ENCODE results near the gene TMEM79.

Gene TMEM79

DNA sequence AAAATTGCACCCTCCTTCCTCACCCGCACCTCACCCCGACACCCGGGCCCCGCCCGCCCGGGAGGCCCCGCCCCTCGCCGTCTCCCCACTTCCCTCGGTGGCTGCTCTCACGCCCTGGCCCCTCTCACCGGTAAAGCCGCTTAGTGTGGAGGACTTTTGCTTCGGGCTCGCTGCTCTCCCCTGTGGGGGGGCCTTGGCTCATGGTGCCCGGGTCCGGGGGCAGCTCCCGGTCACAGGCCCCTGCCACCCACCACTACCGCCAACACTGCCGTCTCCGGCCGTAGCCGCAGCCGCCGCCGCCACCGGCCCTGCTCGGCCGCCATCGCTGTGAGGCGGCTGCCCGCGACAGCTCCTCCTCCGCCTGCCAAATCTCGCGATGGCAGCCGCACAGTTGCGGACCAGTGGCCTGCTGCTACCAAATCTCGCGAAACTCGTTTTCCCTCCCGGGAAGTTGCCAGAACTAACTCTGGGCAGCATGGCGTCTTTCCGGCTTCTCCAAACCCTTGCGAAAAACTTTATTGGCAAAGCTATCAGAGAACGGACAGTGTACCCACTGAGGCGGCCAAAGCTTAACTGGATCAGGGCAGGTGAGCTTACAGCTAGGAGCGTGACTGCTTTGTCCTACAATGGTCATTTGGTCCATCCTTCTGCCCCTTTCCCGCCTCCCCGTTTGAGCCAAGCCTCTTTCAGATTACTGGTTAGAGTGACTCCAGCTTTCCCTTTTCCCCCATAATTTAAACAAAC is 1.5 kb upstream of the TMEM79 start, which contains the start of gene SMG5:
TSS of gene SMG5 (minus strand) at position 347 of the 744 bp plus-strand sequence. CDS start at position 202, 145 bp downstream.
- WGBS, 2 experiments: 0 to 1% methylated on average over 50 of the region's 50 CpGs
- Histone ChIP-seq H3K27me3 (ENCODE audit: control insufficient read depth, insufficient read depth, low read length, poor library complexity, severe bottlenecking) (no peaks in the 10 kb centered on the region), H3K27ac (ENCODE audit: insufficient read depth, low read depth, low read length, poor library complexity, severe bottlenecking) (peak within 1 kb of the TSS; percentile 67), H3K9me3 (ENCODE audit: control insufficient read depth, low read length) (no peaks in the 10 kb centered on the region), H3K36me3 (ENCODE audit: control insufficient read depth, insufficient read depth, low read length) (peaks cover 13% of the 10 kb centered on the region), H3K4me1 (ENCODE audit: control insufficient read depth, insufficient read depth, low read length) (peaks cover 10% of the 10 kb centered on the region), H3K4me3 (ENCODE audit: insufficient read depth, low read depth, low read length) (peak within 1 kb of the TSS; percentile 71)

DNA sequence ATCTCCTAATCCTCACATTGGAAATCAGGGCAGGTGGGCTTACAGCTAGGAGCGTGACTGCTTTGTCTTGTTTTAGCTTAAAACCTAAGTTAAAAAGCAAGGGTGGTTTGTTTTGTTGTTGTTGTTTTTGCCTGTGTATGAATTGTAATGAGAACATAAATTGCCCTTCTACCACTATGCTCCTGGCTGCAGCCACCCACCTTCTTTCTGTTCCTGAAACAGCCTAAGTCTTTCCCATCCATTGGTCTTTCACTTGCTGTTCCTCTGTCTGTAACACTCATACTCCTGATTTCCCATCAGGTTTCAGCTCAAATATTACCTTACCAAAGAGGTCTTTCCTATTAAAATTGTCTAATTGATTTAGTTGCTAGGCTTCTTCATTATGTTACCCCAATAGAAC is 604 bp upstream of the TMEM79 start:
- Histone ChIP-seq H3K27me3 (ENCODE audit: control insufficient read depth, insufficient read depth, low read length, poor library complexity, severe bottlenecking) (no peaks in the 10 kb centered on the region), H3K9me3 (ENCODE audit: control insufficient read depth, low read length) (no peaks in the 10 kb centered on the region), H3K4me1 (ENCODE audit: control insufficient read depth, insufficient read depth, low read length) (peaks cover 10% of the 10 kb centered on the region), H3K27ac (ENCODE audit: insufficient read depth, low read depth, low read length, poor library complexity, severe bottlenecking) (peak overlapping the region; percentile 39), H3K36me3 (ENCODE audit: control insufficient read depth, insufficient read depth, low read length) (peaks cover 4% of the 10 kb centered on the region), H3K4me3 (ENCODE audit: insufficient read depth, low read depth, low read length) (peak overlapping the region; percentile 71)
- 92 to 95% methylated on average over 1 of the region's 1 CpG for WGBS, 2 experiments

DNA sequence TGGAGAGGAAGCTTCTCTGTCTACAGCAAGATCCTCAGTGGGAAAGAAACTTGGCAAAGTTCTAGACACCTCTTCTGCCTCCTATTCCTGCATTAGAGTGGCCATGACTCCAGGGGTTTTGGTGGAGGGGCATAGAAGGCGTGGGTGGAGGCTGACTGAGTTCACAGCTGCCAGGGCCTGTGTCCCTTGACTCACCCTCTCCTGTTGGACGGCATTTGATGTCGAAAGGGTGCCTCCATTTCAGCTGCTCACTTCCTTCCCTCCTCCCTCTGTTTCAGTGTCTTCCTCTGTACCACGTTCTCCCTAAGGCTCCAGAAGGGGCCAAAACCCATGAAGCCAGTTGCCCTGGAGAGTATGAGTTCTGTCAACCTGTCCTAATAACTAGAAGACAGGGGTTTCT is 632 bp downstream of the TMEM79 start:
- H3K36me3 ChIP-seq (ENCODE audit: control insufficient read depth, insufficient read depth, low read length): no peaks in the 10 kb centered on the region
- no peak overlapping the region for H3K27ac ChIP-seq (ENCODE audit: insufficient read depth, low read depth, low read length, poor library complexity, severe bottlenecking)
- H3K4me3 ChIP-seq (ENCODE audit: insufficient read depth, low read depth, low read length): no peak overlapping the region
- no peaks in the 10 kb centered on the region for H3K27me3 ChIP-seq (ENCODE audit: control insufficient read depth, insufficient read depth, low read length, poor library complexity, severe bottlenecking)
- WGBS, 2 experiments: 89 to 91% methylated on average over 4 of the region's 4 CpGs
- no peaks in the 10 kb centered on the region for H3K9me3 ChIP-seq (ENCODE audit: control insufficient read depth, low read length)
- H3K4me1 ChIP-seq (ENCODE audit: control insufficient read depth, insufficient read depth, low read length): peaks cover 10% of the 10 kb centered on the region

DNA sequence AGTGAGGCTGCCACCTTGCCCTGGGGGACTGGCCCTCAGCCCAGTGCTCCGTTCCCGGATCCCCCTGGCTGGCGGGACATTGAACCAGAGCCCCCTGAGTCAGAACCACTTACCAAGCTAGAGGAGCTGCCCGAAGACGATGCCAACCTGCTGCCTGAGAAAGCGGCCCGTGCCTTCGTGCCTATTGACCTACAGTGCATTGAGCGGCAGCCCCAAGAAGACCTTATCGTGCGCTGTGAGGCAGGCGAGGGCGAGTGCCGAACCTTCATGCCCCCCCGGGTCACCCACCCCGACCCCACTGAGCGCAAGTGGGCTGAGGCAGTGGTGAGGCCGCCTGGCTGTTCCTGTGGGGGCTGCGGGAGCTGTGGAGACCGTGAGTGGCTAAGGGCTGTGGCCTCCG is 1.3 kb downstream of the TMEM79 start:
- H3K27me3 ChIP-seq (ENCODE audit: control insufficient read depth, insufficient read depth, low read length, poor library complexity, severe bottlenecking): no peaks in the 10 kb centered on the region
- H3K9me3 ChIP-seq (ENCODE audit: control insufficient read depth, low read length): no peaks in the 10 kb centered on the region
- 95 to 97% methylated on average over 21 of the region's 21 CpGs for WGBS, 2 experiments
- no peaks in the 10 kb centered on the region for H3K36me3 ChIP-seq (ENCODE audit: control insufficient read depth, insufficient read depth, low read length)
- no peak overlapping the region for H3K4me3 ChIP-seq (ENCODE audit: insufficient read depth, low read depth, low read length)
- H3K27ac ChIP-seq (ENCODE audit: insufficient read depth, low read depth, low read length, poor library complexity, severe bottlenecking): no peak overlapping the region
- H3K4me1 ChIP-seq (ENCODE audit: control insufficient read depth, insufficient read depth, low read length): peaks cover 10% of the 10 kb centered on the region

DNA sequence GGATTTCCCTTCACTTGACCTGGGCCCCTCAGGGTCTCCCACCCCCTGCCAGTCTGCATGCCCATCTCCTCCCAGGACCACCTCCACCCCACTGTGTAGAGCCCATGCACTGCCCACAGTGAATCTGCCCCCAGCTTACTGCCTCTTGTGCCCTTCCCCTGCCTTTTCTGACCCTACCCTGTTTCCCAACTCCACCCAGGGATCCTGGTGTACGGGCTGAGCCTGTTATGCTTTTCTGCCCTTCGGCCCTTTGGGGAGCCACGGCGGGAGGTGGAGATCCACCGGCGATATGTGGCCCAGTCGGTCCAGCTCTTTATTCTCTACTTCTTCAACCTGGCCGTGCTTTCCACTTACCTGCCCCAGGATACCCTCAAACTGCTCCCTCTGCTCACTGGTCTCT is 1.9 kb downstream of the TMEM79 start:
- Histone ChIP-seq H3K9me3 (ENCODE audit: control insufficient read depth, low read length) (no peaks in the 10 kb centered on the region), H3K27ac (ENCODE audit: insufficient read depth, low read depth, low read length, poor library complexity, severe bottlenecking) (no peak overlapping the region), H3K4me3 (ENCODE audit: insufficient read depth, low read depth, low read length) (no peak overlapping the region), H3K36me3 (ENCODE audit: control insufficient read depth, insufficient read depth, low read length) (no peaks in the 10 kb centered on the region), H3K4me1 (ENCODE audit: control insufficient read depth, insufficient read depth, low read length) (peaks cover 8% of the 10 kb centered on the region), H3K27me3 (ENCODE audit: control insufficient read depth, insufficient read depth, low read length, poor library complexity, severe bottlenecking) (no peaks in the 10 kb centered on the region)
- WGBS, 2 experiments: 93% methylated on average over 8 of the region's 8 CpGs

DNA sequence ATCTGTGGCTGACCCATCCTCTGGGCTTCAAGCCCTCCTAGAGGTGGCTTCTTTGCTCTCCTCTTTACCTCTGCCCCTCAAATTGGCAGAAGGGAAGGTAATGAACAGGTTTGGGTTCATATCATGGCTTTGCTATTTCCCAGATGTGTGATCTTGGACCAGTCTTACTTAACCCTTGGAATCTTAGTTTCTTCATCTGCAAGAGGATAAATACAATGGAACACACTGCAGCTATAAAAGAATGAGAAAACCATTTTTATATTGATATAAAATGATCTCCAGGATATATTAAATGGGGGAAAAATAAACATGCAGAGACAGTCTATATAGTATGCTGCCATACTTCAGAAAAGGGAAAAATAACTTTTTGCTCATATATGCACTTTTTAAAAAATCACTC is 5.7 kb downstream of the TMEM79 start:
- Histone ChIP-seq H3K36me3 (ENCODE audit: control insufficient read depth, insufficient read depth, low read length) (no peaks in the 10 kb centered on the region), H3K27me3 (ENCODE audit: control insufficient read depth, insufficient read depth, low read length, poor library complexity, severe bottlenecking) (no peaks in the 10 kb centered on the region), H3K9me3 (ENCODE audit: control insufficient read depth, low read length) (no peaks in the 10 kb centered on the region), H3K4me3 (ENCODE audit: insufficient read depth, low read depth, low read length) (no peak overlapping the region), H3K4me1 (ENCODE audit: control insufficient read depth, insufficient read depth, low read length) (peaks cover 4% of the 10 kb centered on the region), H3K27ac (ENCODE audit: insufficient read depth, low read depth, low read length, poor library complexity, severe bottlenecking) (no peak overlapping the region)

DNA sequence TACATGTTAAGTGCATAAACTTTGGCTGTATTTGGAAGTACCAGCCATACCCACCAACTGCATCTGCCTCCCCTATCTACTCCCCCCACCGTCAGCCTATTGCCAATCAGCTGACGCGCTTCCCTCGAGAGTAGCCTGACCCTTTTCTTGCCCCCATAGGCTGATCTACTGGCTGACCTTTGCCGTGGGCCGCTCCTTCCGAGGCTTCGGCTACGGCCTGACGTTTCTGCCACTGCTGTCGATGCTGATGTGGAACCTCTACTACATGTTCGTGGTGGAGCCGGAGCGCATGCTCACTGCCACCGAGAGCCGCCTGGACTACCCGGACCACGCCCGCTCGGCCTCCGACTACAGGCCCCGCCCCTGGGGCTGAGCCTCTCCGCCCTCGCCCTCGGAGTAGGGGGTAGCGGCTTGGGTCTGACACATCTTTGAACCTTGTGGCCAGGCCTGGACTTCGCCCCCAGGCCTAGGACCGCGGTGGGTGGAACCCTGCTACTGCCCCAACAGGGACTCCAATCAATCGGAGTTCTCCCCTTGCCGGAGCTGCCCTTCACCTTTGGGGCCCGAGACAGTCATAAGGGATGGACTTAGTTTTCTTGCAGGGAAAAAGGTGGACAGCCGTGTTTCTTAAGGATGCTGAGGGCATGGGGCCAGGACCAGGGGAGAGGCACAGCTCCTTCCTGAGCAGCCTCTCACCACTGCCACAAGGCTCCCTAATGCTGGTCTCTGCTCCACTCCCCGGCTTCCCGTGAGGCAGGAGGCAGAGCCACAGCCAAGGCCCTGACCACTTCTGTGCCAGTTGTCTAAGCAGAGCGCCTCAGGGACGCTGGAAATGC is 7.3 kb downstream of the TMEM79 start:
- Histone ChIP-seq H3K36me3 (ENCODE audit: control insufficient read depth, insufficient read depth, low read length) (no peaks in the 10 kb centered on the region), H3K4me3 (ENCODE audit: insufficient read depth, low read depth, low read length) (peak overlapping the region; percentile 37), H3K4me1 (ENCODE audit: control insufficient read depth, insufficient read depth, low read length) (peaks cover 7% of the 10 kb centered on the region), H3K9me3 (ENCODE audit: control insufficient read depth, low read length) (no peaks in the 10 kb centered on the region), H3K27me3 (ENCODE audit: control insufficient read depth, insufficient read depth, low read length, poor library complexity, severe bottlenecking) (no peaks in the 10 kb centered on the region), H3K27ac (ENCODE audit: insufficient read depth, low read depth, low read length, poor library complexity, severe bottlenecking) (peak overlapping the region; percentile 9)
- 21 to 22% methylated on average over 37 of the region's 37 CpGs for WGBS, 2 experiments

DNA sequence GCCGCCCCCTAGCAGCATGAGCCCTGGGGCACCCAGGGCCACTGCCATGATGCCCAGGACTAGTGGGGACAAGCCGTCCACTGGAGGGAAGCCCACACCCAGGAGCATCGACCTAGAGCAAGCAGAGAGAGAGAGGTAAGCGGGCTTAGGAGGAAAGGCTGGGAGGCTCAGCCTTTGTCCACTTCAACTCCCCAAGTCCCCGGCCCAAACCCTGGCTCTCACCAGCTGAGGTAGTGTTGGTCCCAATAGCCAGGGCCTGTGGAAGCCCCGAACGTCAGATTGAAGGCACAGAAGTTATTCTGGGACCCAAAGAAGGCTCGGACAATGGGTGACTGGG is 8.9 kb downstream of the TMEM79 start:
- H3K4me1 ChIP-seq (ENCODE audit: control insufficient read depth, insufficient read depth, low read length): peaks cover 7% of the 10 kb centered on the region
- H3K27ac ChIP-seq (ENCODE audit: insufficient read depth, low read depth, low read length, poor library complexity, severe bottlenecking): no peak overlapping the region
- H3K36me3 ChIP-seq (ENCODE audit: control insufficient read depth, insufficient read depth, low read length): no peaks in the 10 kb centered on the region
- no peaks in the 10 kb centered on the region for H3K27me3 ChIP-seq (ENCODE audit: control insufficient read depth, insufficient read depth, low read length, poor library complexity, severe bottlenecking)
- WGBS, 2 experiments: 92 to 93% methylated on average over 8 of the region's 8 CpGs
- no peak overlapping the region for H3K4me3 ChIP-seq (ENCODE audit: insufficient read depth, low read depth, low read length)
- H3K9me3 ChIP-seq (ENCODE audit: control insufficient read depth, low read length): no peaks in the 10 kb centered on the region

DNA sequence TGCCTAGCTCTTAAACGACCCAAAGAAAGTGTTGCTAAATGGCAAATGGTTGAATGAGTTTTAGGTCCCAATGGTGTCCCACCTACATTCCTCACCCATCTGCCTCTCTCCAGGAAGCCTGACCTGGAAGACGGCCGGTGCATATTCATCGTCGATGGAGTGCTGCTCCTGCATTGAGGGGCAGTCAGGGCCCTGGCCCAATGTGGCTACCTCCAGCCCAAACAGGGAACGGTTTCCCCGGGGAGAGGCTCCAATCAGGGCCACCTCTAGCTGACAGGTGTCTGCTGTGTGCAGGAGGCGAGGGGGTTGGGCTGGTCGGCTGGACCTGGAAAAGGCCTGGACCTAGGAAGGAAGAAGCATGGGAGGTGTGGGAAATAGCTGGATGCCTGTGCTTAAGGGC is 9.8 kb downstream of the TMEM79 start:
- Histone ChIP-seq H3K27me3 (ENCODE audit: control insufficient read depth, insufficient read depth, low read length, poor library complexity, severe bottlenecking) (no peaks in the 10 kb centered on the region), H3K4me1 (ENCODE audit: control insufficient read depth, insufficient read depth, low read length) (peaks cover 7% of the 10 kb centered on the region), H3K27ac (ENCODE audit: insufficient read depth, low read depth, low read length, poor library complexity, severe bottlenecking) (no peak overlapping the region), H3K4me3 (ENCODE audit: insufficient read depth, low read depth, low read length) (no peak overlapping the region), H3K36me3 (ENCODE audit: control insufficient read depth, insufficient read depth, low read length) (no peaks in the 10 kb centered on the region), H3K9me3 (ENCODE audit: control insufficient read depth, low read length) (no peaks in the 10 kb centered on the region)
- WGBS, 2 experiments: 91 to 93% methylated on average over 9 of the region's 9 CpGs

DNA sequence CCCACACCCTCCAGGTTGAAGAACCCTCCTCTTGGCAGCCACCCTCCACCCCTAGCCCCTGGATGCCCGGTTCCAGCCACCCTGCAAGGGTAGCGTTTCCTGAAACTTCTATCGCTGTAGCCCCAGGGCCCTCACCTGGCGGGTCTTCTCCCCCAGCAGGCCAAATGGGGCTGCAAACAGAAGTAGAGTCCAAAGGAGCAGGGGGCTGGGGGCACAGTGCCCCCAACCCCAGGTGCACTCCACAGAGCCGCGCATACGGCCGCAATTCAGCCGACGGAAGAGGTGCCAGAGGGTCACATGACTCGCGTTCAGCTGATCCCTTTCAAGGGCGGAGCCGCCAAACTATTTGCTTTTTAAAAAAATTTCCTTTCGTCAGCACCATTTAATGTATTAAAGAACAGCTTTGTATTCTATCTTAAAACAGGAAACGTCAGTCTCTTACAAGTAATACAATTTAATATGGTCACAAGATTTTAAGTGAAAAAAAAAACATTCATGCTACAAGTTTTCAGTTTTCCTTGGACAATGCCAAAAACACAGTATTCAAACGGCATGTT is 11.3 kb downstream of the TMEM79 start, which contains the start of gene GLMP:
TSS of gene GLMP (minus strand) at position 289 of the 557 bp plus-strand sequence. CDS start at position 255, 34 bp downstream.
- Histone ChIP-seq H3K4me1 (ENCODE audit: control insufficient read depth, insufficient read depth, low read length) (peaks cover 7% of the 10 kb centered on the region), H3K36me3 (ENCODE audit: control insufficient read depth, insufficient read depth, low read length) (no peaks in the 10 kb centered on the region), H3K9me3 (ENCODE audit: control insufficient read depth, low read length) (no peaks in the 10 kb centered on the region), H3K27ac (ENCODE audit: insufficient read depth, low read depth, low read length, poor library complexity, severe bottlenecking) (no peak within 1 kb of the TSS), H3K4me3 (ENCODE audit: insufficient read depth, low read depth, low read length) (peak within 1 kb of the TSS; percentile 78), H3K27me3 (ENCODE audit: control insufficient read depth, insufficient read depth, low read length, poor library complexity, severe bottlenecking) (no peaks in the 10 kb centered on the region)
- 7% methylated on average over 16 to 17 of the region's 17 CpGs for WGBS, 2 experiments
